ENCODE results near the gene MRPL30. TPM values are rescaled to one million over a fixed set of nuclear protein-coding genes. Genes with fewer than 3 reads are reported as not detected.

The MRPL30 gene
- total RNA-seq, 6 experiments from 2014 or later: 13.3 to 28.2 (median 14.2) TPM

DNA sequence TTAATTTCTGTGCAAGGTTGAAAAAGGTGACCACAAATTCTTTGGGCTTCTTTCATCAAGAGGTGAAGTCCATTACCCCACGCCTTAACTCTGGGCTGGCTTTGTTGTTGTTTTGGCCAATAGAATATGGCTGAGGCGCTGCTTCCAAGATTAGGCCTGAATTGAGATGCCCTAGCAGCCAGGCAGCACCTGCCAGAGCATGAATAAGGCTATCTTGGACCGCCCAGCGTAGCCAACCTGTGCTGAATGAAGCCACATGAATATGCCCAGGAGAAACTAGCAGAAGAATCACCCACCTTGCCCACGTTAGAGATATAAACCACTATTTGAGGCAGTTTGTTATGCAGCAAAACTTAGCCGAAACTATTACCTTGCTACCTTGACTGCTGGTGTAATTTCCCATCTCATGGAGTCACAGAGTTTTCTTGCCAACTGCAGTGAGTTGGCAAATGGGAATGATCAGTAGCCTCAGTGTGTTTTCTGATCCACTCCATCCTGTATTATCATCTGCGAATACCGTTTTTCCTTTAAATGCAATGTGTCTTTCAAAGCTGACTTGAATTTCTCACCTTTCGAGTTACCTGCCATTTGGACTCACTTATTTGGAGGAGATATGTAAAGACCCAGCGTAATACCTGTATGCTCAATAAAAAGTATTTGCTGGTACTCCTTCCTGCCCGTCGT, 26.9 kb upstream of the MRPL30 start:
- H3K4me3 ChIP-seq: peak overlapping the region; percentile 74 to 93 (median 84)
- ATAC-seq (peak in 3 of 4 donors; percentile 1 to 6 (median 4)), DNase-seq (no peak)
- H3K27me3 ChIP-seq: no peaks in the 10 kb centered on the region
- no peak for TF ChIP-seq POLR2A (IDR thresholded peaks at IDR 0.05)
- TF ChIP-seq, protein P1, sequence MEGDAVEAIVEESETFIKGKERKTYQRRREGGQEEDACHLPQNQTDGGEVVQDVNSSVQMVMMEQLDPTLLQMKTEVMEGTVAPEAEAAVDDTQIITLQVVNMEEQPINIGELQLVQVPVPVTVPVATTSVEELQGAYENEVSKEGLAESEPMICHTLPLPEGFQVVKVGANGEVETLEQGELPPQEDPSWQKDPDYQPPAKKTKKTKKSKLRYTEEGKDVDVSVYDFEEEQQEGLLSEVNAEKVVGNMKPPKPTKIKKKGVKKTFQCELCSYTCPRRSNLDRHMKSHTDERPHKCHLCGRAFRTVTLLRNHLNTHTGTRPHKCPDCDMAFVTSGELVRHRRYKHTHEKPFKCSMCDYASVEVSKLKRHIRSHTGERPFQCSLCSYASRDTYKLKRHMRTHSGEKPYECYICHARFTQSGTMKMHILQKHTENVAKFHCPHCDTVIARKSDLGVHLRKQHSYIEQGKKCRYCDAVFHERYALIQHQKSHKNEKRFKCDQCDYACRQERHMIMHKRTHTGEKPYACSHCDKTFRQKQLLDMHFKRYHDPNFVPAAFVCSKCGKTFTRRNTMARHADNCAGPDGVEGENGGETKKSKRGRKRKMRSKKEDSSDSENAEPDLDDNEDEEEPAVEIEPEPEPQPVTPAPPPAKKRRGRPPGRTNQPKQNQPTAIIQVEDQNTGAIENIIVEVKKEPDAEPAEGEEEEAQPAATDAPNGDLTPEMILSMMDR (IDR thresholded peaks at IDR 0.05): no peak
- 15% methylated on average over 10 of the region's 12 CpGs for WGBS (ENCODE audit: insufficient coverage, low coverage, low lambda C conversion rate, missing lambda C conversion rate)
- intact Hi-C loops (cut with DNase I): no loop called here
- H3K36me3 ChIP-seq: peaks cover 0 to 12% (median 0%) of the 10 kb centered on the region in 4 donors
- no peaks in the 10 kb centered on the region for H3K9me3 ChIP-seq
- H3K27ac ChIP-seq: peak overlapping the region; percentile 86 to 94 (median 87)
- peaks cover 0 to 16% (median 0%) of the 10 kb centered on the region in 4 donors for H3K4me1 ChIP-seq

DNA sequence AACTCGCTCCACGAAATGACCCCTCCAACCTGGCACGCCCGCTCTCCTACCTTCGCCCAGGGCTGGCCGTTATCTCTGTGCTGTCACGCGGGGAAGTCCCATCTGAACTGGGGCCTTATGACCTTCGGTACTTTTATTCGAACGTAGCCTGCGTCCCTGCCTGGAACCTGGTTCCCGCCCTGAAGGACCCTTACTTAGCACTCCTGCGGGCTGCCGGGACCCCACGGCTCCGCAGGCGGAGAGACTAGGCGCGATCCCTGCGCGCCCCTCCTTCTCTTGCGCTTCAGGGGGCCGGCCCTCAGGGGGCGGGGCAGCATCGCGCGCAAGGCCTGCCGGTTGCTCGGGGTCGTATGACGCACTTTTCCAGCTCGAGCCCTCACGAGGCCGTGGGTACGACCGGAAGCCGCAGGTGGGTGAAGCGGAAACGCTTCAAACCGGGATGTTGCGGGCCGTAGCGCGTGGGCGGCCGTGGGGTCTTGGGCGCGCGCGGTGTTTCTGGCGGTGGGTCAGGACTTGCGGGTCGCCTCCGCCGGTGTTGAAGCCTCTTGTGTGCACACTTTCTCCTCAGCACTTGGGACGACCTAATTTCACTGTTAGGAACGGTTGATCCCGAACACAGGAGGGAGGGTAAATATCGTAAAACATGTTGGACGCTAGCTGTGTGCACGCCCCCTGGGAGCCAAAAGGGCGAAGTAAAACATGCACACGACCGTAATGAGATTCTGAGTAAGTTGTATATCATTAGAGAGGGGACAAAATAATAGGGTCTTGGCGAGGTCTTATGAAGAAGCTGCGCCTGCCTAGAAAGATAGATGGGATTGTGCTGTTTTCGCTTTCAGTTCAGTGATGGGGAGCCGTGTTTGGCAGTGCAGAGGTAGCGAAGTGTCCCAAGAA, 26.1 kb upstream of the MRPL30 start, which contains the start of the genes LIPT1 and TSGA10:
TSS of gene LIPT1 (plus strand) at position 325 of the 894 bp plus-strand sequence. CDS start 6,991 bp downstream, outside the sequence.
TSS of gene TSGA10 (minus strand) at position 300 of the 894 bp plus-strand sequence. CDS start 45,503 bp downstream, outside the sequence.
- intact Hi-C loops (cut with DNase I): no loop called here
- peak within 1 kb of the TSS; percentile 74 to 93 (median 84) for H3K4me3 ChIP-seq
- H3K27ac ChIP-seq: peak within 1 kb of the TSS; percentile 86 to 94 (median 87)
- H3K36me3 ChIP-seq: peaks cover 0 to 12% (median 0%) of the 10 kb centered on the region in 4 donors
- 0% methylated on average over 31 of the region's 70 CpGs for WGBS (ENCODE audit: insufficient coverage, low coverage, low lambda C conversion rate, missing lambda C conversion rate)
- peak; percentile 97 to 99 (median 98) for ATAC-seq
- peaks cover 0 to 16% (median 0%) of the 10 kb centered on the region in 4 donors for H3K4me1 ChIP-seq
- H3K9me3 ChIP-seq: no peaks in the 10 kb centered on the region
- DNase-seq: peak; percentile 94 to 95 (median 94)
- H3K27me3 ChIP-seq: no peaks in the 10 kb centered on the region
- peak; percentile 80 for TF ChIP-seq POLR2A (IDR thresholded peaks at IDR 0.05)
- TF ChIP-seq, protein P1 (IDR thresholded peaks at IDR 0.05): no peak

DNA sequence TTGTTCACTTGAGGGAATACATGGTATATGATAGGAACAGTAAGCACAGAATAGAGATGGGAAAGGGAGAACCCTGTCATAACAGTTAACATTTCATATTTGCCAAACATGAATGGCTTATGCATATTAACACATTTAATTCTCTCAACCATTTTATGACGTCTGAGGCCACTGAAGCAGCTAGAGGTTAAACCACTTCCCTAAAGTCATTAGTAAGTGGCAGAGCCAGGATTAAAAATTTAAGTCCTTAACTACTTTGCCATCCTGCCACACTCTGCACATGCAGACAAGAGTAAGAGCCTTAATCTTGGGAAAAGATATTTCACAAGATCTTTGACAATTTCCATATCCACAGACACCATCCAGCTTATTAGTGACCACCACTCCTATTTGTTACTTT, 24.1 kb upstream of the MRPL30 start:
- no peak overlapping the region for H3K27ac ChIP-seq
- DNase-seq (no peak), ATAC-seq (no peak)
- peaks cover 0 to 12% (median 0%) of the 10 kb centered on the region in 4 donors for H3K36me3 ChIP-seq
- no peak overlapping the region for H3K4me3 ChIP-seq
- TF ChIP-seq, protein P1 (IDR thresholded peaks at IDR 0.05): no peak
- no peak for TF ChIP-seq POLR2A (IDR thresholded peaks at IDR 0.05)
- intact Hi-C loops (cut with DNase I): no loop called here
- H3K9me3 ChIP-seq: no peaks in the 10 kb centered on the region
- 56% methylated on average over 1 of the region's 1 CpG for WGBS (ENCODE audit: insufficient coverage, low coverage, low lambda C conversion rate, missing lambda C conversion rate)
- peaks cover 0 to 16% (median 0%) of the 10 kb centered on the region in 4 donors for H3K4me1 ChIP-seq
- no peaks in the 10 kb centered on the region for H3K27me3 ChIP-seq

DNA sequence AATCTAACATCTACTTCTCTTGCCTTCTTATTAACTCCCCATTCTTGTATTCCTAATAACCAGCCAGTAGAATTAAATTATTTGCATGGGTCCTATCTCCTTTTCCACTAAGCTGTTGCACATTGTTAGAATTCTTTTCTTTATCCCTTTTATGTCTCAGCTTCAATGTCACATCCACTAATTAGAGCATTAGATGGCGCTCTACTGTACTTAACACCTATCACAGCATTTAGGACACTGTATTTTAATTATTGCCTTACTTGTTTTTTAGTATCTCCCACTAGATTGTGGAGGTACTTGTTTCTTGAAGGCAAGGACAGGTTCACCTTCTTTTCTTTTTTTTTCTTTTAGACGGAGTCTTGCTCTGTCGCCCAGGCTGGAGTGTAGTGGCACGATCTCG, 22.4 kb upstream of the MRPL30 start:
- WGBS (ENCODE audit: insufficient coverage, low coverage, low lambda C conversion rate, missing lambda C conversion rate): 86% methylated on average over 5 of the region's 5 CpGs
- TF ChIP-seq, protein P1 (IDR thresholded peaks at IDR 0.05): no peak
- TF ChIP-seq POLR2A (IDR thresholded peaks at IDR 0.05): no peak

More for the DNA sequence above, 22.4 kb upstream of the MRPL30 start:
- ATAC-seq (no peak), DNase-seq (no peak)
- Histone ChIP-seq H3K9me3 (no peaks in the 10 kb centered on the region), H3K4me3 (no peak overlapping the region), H3K27me3 (no peaks in the 10 kb centered on the region), H3K27ac (no peak overlapping the region), H3K4me1 (peaks cover 0 to 12% (median 0%) of the 10 kb centered on the region in 4 donors), H3K36me3 (peaks cover 0 to 12% (median 0%) of the 10 kb centered on the region in 4 donors)
- intact Hi-C loops (cut with DNase I): no loop called here
